ENCODE data around the gene MTCH1. TPM values are rescaled to one million over a fixed set of nuclear protein-coding genes. Genes with fewer than 3 reads are reported as not detected.
"Not testable (repeated sequence)": the region's sequence is repeated elsewhere in the genome, so short reads cannot be mapped to it uniquely, and the experiment has no call there.

MTCH1 gene
- total and polyA plus RNA-seq, 2 of the 4 experiments (the other 2 are of a cell fraction), result 215 to 263 TPM

GRCh38 chr6:36939005-36939404 lies 47.0 kb downstream of the MTCH1 start:
- peak overlapping the region; percentile 79 for H4K5ac ChIP-seq (ENCODE audit: low read depth, low read length)
- H2BK20ac ChIP-seq (ENCODE audit: low read depth, low read length), result peak overlapping the region; percentile 50; the same call in 1 of the 2 replicates
- H2BK15ac ChIP-seq (ENCODE audit: low read depth, low read length), result peak overlapping the region; percentile 2; the same call in 1 of the 3 replicates
- H3K9ac ChIP-seq (ENCODE audit: low read depth, low read length); H3K36me3 ChIP-seq (ENCODE audit: control insufficient read depth, insufficient read depth, low read length); H2AFZ ChIP-seq (replicated peaks; ENCODE audit: low read length, poor library complexity); H3K4me1 ChIP-seq (ENCODE audit: control insufficient read depth, insufficient read depth, low read length); CTCF ChIA-PET; in situ Hi-C loops (cut with MboI; ENCODE audit: low sequenced_read_pairs); BruUV-seq (replicated peaks); H3K79me1 ChIP-seq (ENCODE audit: low read depth in 1 of 2, low read length in 2 of 2); POLR2A ChIA-PET (ENCODE audit: unreplicated experiment); H3K9me3 ChIP-seq (ENCODE audit: control insufficient read depth, insufficient read depth, low read length); dilution Hi-C loops (cut with HindIII; ENCODE audit: low sequenced_read_pairs, unreplicated experiment); H3K9me1 ChIP-seq (ENCODE audit: insufficient read depth, low read length); H2AK9ac ChIP-seq (replicated peaks; ENCODE audit: low read depth, low read length, poor library complexity); H3K4me2 ChIP-seq (ENCODE audit: low read depth, low read length); H4K20me1 ChIP-seq (ENCODE audit: insufficient read depth, low read length); intact Hi-C loops (cut with micrococcal nuclease); H3K4me3 ChIP-seq (ENCODE audit: insufficient read depth, low read depth, low read length); H3K23ac ChIP-seq (ENCODE audit: low read depth, low read length); H3K56ac ChIP-seq (ENCODE audit: extremely low read depth, insufficient read depth, low read length); H3K27me3 ChIP-seq (ENCODE audit: control insufficient read depth, insufficient read depth, low read length); DNase-seq: not testable (repeated sequence)
- H3K27ac ChIP-seq (ENCODE audit: insufficient read depth, low read length), result peak overlapping the region; percentile 27; the same call in 1 of the 2 replicates
- 88% methylated on average over 1 of the region's 5 CpGs; no CpG with 5 or more reads in 1 of the 2 experiments for WGBS, 2 experiments (ENCODE audit: extremely low coverage in 2 of 2, insufficient read length in 1 of 2)
- peak overlapping the region; percentile 71 for H2AK5ac ChIP-seq (ENCODE audit: low read depth, low read length)
- ATAC-seq (ENCODE audit: low read depth), result peak; percentile 31
- peak overlapping the region; percentile 67 for H4K91ac ChIP-seq (ENCODE audit: insufficient read depth, low read depth, low read length)
- H2BK120ac ChIP-seq (ENCODE audit: low read depth, low read length), result peak overlapping the region; percentile 69
- peak overlapping the region; percentile 62 for H2BK5ac ChIP-seq (ENCODE audit: low read depth, low read length, poor library complexity, severe bottlenecking)
- peak overlapping the region; percentile 16 to 60; a peak in 1 of 4 replicates for H4K8ac ChIP-seq (ENCODE audit: low read depth in 2 of 2, low read length in 2 of 2)
- peak overlapping the region; percentile 44 for H3K4ac ChIP-seq (ENCODE audit: low read depth, low read length)
- H3K14ac ChIP-seq (replicated peaks; ENCODE audit: low read depth, low read length), result 0 out of 2 replicates have a peak overlapping the region, but pooled peaks have one; percentile 20
- peak overlapping the region; percentile 75 for H3K18ac ChIP-seq (ENCODE audit: low read depth, low read length)

Measured in IMR-90 (cell line).